ENCODE results near the gene ICAM3.

The ICAM3 gene

DNA sequence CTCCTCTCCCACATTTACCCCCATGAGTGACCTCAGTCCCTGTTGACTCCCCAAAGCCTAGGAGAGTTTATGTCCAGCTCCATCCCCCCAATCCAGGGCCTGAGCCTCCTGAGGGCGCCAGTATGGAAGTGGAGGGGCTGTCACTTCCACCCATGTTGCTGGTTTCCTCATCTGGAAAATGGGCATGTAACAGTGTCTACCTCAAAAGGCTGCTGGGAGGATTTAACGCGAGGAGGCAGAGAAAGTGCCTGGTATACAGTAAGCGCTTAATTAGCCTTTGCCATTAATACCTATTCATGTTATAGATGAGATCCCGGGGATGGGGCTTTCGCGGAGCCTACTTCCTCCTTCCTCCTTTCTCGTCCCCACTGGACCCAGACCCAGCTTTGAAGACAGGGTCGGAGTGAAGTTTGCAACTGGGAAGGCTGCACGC is 40.5 kb upstream of the ICAM3 start:
- no peak for TF ChIP-seq YY1 (IDR thresholded peaks at IDR 0.05; ENCODE audit: low read depth)
- no peak for TF ChIP-seq NFIC (IDR thresholded peaks at IDR 0.05)
- no peak for TF ChIP-seq CREB1 (IDR thresholded peaks at IDR 0.05; ENCODE audit: low read depth)
- TF ChIP-seq, protein P1, sequence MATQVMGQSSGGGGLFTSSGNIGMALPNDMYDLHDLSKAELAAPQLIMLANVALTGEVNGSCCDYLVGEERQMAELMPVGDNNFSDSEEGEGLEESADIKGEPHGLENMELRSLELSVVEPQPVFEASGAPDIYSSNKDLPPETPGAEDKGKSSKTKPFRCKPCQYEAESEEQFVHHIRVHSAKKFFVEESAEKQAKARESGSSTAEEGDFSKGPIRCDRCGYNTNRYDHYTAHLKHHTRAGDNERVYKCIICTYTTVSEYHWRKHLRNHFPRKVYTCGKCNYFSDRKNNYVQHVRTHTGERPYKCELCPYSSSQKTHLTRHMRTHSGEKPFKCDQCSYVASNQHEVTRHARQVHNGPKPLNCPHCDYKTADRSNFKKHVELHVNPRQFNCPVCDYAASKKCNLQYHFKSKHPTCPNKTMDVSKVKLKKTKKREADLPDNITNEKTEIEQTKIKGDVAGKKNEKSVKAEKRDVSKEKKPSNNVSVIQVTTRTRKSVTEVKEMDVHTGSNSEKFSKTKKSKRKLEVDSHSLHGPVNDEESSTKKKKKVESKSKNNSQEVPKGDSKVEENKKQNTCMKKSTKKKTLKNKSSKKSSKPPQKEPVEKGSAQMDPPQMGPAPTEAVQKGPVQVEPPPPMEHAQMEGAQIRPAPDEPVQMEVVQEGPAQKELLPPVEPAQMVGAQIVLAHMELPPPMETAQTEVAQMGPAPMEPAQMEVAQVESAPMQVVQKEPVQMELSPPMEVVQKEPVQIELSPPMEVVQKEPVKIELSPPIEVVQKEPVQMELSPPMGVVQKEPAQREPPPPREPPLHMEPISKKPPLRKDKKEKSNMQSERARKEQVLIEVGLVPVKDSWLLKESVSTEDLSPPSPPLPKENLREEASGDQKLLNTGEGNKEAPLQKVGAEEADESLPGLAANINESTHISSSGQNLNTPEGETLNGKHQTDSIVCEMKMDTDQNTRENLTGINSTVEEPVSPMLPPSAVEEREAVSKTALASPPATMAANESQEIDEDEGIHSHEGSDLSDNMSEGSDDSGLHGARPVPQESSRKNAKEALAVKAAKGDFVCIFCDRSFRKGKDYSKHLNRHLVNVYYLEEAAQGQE (IDR thresholded peaks at IDR 0.05; ENCODE audit: low read depth) = no peak
- TF ChIP-seq TEAD4 (IDR thresholded peaks at IDR 0.05) = no peak
- no peak for TF ChIP-seq CEBPB (IDR thresholded peaks at IDR 0.05)
- no peak for TF ChIP-seq EP300 (IDR thresholded peaks at IDR 0.05; ENCODE audit: borderline replicate concordance)
- no peak for TF ChIP-seq FOXM1 (IDR thresholded peaks at IDR 0.05; ENCODE audit: borderline replicate concordance, low read depth)
- TF ChIP-seq TAF1 (IDR thresholded peaks at IDR 0.05; ENCODE audit: low read depth) = no peak
- TF ChIP-seq, protein P2, sequence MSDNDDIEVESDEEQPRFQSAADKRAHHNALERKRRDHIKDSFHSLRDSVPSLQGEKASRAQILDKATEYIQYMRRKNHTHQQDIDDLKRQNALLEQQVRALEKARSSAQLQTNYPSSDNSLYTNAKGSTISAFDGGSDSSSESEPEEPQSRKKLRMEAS (IDR thresholded peaks at IDR 0.05) = no peak
- no peak for TF ChIP-seq RAD21 (IDR thresholded peaks at IDR 0.05; ENCODE audit: low read depth)

DNA sequence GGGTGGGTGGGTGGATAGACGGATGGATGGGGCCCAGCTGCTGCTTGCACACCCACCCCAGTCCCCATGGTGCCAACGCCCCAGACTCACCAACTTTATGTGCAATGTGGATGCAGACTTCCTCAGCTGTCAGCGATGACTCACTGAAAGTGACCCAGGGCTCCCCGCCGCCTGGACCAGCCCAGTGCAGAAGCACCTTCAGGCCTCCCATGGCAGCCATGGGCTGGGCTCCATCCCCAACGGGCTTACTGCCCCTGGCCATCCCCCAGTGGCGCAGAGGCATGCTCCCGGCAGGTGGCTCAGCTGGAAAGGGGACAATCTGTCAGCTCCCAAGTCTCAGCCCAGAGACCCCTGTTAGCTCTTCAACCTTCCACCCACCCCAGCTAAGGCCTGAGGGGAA is 38.7 kb upstream of the ICAM3 start:
- TF ChIP-seq, protein P2 (IDR thresholded peaks at IDR 0.05) = no peak
- no peak for TF ChIP-seq CEBPB (IDR thresholded peaks at IDR 0.05)
- TF ChIP-seq EP300 (IDR thresholded peaks at IDR 0.05; ENCODE audit: borderline replicate concordance) = no peak
- TF ChIP-seq, protein P3, sequence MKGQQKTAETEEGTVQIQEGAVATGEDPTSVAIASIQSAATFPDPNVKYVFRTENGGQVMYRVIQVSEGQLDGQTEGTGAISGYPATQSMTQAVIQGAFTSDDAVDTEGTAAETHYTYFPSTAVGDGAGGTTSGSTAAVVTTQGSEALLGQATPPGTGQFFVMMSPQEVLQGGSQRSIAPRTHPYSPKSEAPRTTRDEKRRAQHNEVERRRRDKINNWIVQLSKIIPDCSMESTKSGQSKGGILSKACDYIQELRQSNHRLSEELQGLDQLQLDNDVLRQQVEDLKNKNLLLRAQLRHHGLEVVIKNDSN (IDR thresholded peaks at IDR 0.05) = no peak
- TF ChIP-seq RAD21 (IDR thresholded peaks at IDR 0.05; ENCODE audit: low read depth) = no peak
- no peak for TF ChIP-seq YY1 (IDR thresholded peaks at IDR 0.05; ENCODE audit: low read depth)
- TF ChIP-seq, protein P1 (IDR thresholded peaks at IDR 0.05; ENCODE audit: low read depth) = no peak
- no peak for TF ChIP-seq NFIC (IDR thresholded peaks at IDR 0.05)
- TF ChIP-seq TEAD4 (IDR thresholded peaks at IDR 0.05) = no peak
- TF ChIP-seq EGR1 (IDR thresholded peaks at IDR 0.05) = no peak
- TF ChIP-seq FOXM1 (IDR thresholded peaks at IDR 0.05; ENCODE audit: borderline replicate concordance, low read depth) = no peak
- TF ChIP-seq TCF12 (IDR thresholded peaks at IDR 0.05; ENCODE audit: low read depth) = no peak
- no peak for TF ChIP-seq CREB1 (IDR thresholded peaks at IDR 0.05; ENCODE audit: low read depth)
- no peak for TF ChIP-seq TAF1 (IDR thresholded peaks at IDR 0.05; ENCODE audit: low read depth)

DNA sequence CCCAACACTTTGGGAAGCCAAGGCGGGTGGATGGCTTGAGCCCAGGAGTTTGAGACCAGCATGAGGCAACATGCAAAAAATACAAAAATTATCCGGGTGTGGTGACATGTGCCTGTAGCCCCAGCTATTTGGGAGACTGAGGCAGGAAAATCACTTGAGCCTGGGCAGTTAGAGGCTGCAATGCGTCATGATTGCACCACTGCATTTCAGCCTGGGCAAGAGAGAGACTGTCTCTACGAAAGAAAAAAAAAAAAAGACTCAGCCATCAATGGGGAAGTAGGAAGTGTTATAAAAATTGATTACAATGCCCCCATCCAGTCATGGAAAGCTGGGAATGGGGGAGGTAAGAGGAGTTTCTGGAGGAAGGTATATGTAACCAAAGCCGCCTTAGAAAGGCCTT is 35.5 kb upstream of the ICAM3 start:
- TF ChIP-seq FOXM1 (IDR thresholded peaks at IDR 0.05; ENCODE audit: borderline replicate concordance, low read depth) (no peak), TAF1 (IDR thresholded peaks at IDR 0.05; ENCODE audit: low read depth) (no peak), TCF12 (IDR thresholded peaks at IDR 0.05; ENCODE audit: low read depth) (no peak), YY1 (IDR thresholded peaks at IDR 0.05; ENCODE audit: low read depth) (no peak)
- TF ChIP-seq, protein P1 (IDR thresholded peaks at IDR 0.05; ENCODE audit: low read depth) = no peak

DNA sequence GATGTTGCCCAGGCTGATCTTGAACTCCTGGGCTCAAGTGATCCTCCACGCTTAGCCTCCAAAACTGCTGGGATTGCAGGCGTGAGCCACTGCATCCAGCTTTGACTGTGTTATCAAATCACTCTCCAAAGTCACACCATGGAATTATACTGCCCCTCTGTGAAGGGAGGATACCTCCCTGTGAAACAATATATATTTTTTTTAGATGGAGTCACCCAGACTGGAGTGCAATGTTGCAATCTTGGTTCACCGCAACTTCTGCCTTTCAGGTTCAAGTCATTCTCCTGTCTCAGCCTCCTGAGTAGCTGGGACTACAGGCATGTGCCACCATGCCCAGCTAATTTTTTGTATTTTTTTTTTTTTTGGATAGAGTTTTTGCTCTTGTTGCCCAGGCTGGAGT is 33.3 kb upstream of the ICAM3 start:
- TF ChIP-seq FOXM1 (IDR thresholded peaks at IDR 0.05; ENCODE audit: borderline replicate concordance, low read depth) = no peak
- TF ChIP-seq TAF1 (IDR thresholded peaks at IDR 0.05; ENCODE audit: low read depth) = no peak
- TF ChIP-seq RAD21 (IDR thresholded peaks at IDR 0.05; ENCODE audit: low read depth) = no peak
- TF ChIP-seq, protein P1 (IDR thresholded peaks at IDR 0.05; ENCODE audit: low read depth) = no peak
- TF ChIP-seq, protein P2 (IDR thresholded peaks at IDR 0.05) = no peak
- TF ChIP-seq YY1 (IDR thresholded peaks at IDR 0.05; ENCODE audit: low read depth) = no peak
- TF ChIP-seq EGR1 (IDR thresholded peaks at IDR 0.05) = no peak
- no peak for TF ChIP-seq EP300 (IDR thresholded peaks at IDR 0.05; ENCODE audit: borderline replicate concordance)
- TF ChIP-seq TCF12 (IDR thresholded peaks at IDR 0.05; ENCODE audit: low read depth) = no peak
- TF ChIP-seq CEBPB (IDR thresholded peaks at IDR 0.05) = no peak
- no peak for TF ChIP-seq NFIC (IDR thresholded peaks at IDR 0.05)

Measured in Ishikawa (cell line).